K562 (cell line): ENCODE measurements around the gene SHTN1. TPM values are rescaled to one million over a fixed set of nuclear protein-coding genes. Genes with fewer than 3 reads are reported as not detected.

Experiments used
- ATAC-seq: fragments of 200-7000 bp; cut with Tn5 transposase; 3 replicates; pipeline ENCODE4 v1.9.1; 2020; ENCODE audit warnings: moderate library complexity
- BruUV-seq: library from RNA; stranded (reverse); fragments of 400-500 nt; replicated peaks from 2 replicates; lab custom pipeline; 2021; lab: Mats Ljungman, UMichigan
- CTCF ChIA-PET: fragments of 300-600 bp; formaldehyde crosslinking; extraction: SDS; loops from one replicate; lab custom pipeline; 2021; ENCODE audit warnings: low intra/inter-chr PET ratio; lab: Yijun Ruan, JAX
- POLR2A ChIA-PET: fragments of 300-600, 350-650 bp; sonication (Branson Sonifier 250); formaldehyde crosslinking; extraction: SDS; loops from one replicate; lab custom pipeline; 2021; ENCODE audit warnings: antibody characterized with exemption, inconsistent platforms; lab: Yijun Ruan, JAX
- DNase-seq, 4 experiments: peaks; one replicate each; pipeline versions ENCODE4 v3.0.0 to v3.0.0-alpha.2; 2011 to 2018; ENCODE audit warnings: low spot score in 3 of 4, mixed read lengths in 3 of 4; ENCODE audit errors: extremely low read depth in 1 of 4
- FAIRE-seq: peaks from 2 replicates; lab custom pipeline; 2011; peaks lifted over from hg19 to GRCh38; lab: Jason Lieb, UNC
- H2AFZ ChIP-seq: 2 replicates; pipeline ENCODE4 v1.6.0; 2011; ENCODE audit warnings: low read depth, low read length, control low read depth, inconsistent platforms
- H3K27ac ChIP-seq: fragments of 200-600 bp; 3 replicates; pipeline ENCODE4 v1.8.0; 2011; ENCODE audit warnings: low read depth, mild to moderate bottlenecking, control low read depth, inconsistent platforms, low read length, moderate library complexity, mixed read lengths; ENCODE audit errors: extremely low read depth
- H3K27me3 ChIP-seq, 2 experiments: fragments of 300-600 bp in 1 of 2; 2 replicates in 1 of 2; 3 replicates in 1 of 2; pipeline versions ENCODE4 v1.6.0 to v1.8.0; 2011; ENCODE audit warnings: inconsistent platforms in 2 of 2, low read length in 2 of 2, mild to moderate bottlenecking in 1 of 2, mixed read lengths in 1 of 2, moderate library complexity in 1 of 2; ENCODE audit not compliant: control insufficient read depth in 2 of 2, insufficient read depth in 2 of 2
- H3K36me3 ChIP-seq: fragments of 300-600 bp; 3 replicates; pipeline ENCODE4 v1.8.0; 2011; ENCODE audit warnings: mild to moderate bottlenecking, low read length, inconsistent platforms; ENCODE audit not compliant: control insufficient read depth, insufficient read depth
- H3K4me1 ChIP-seq, 2 experiments: fragments of 200-600 bp in 1 of 2; replicated peaks in 1 of 2; 2 replicates in 1 of 2; 3 replicates in 1 of 2; pipeline versions ENCODE4 v1.5.1 to v1.8.0; 2011; ENCODE audit warnings: inconsistent platforms in 2 of 2, low read length in 2 of 2, mild to moderate bottlenecking in 1 of 2, mixed read lengths in 1 of 2, moderate library complexity in 1 of 2; ENCODE audit not compliant: control insufficient read depth in 2 of 2, insufficient read depth in 2 of 2
- H3K4me2 ChIP-seq: 2 replicates; pipeline ENCODE4 v1.6.1; 2011; ENCODE audit warnings: low read length, control low read depth, inconsistent platforms, mixed read lengths; ENCODE audit not compliant: insufficient read depth
- H3K4me3 ChIP-seq: fragments of 200-600 bp; sonication (generic), shearing (Covaris generic); 2 replicates; pipeline ENCODE4 v1.5.1; 2016; ENCODE audit warnings: control low read depth, inconsistent platforms
- H3K79me2 ChIP-seq: fragments of 200-600 bp; 3 replicates; pipeline ENCODE4 v1.8.0; 2011; ENCODE audit warnings: low read length, inconsistent platforms; ENCODE audit not compliant: control insufficient read depth, insufficient read depth
- H3K9ac ChIP-seq, 2 experiments: 2 replicates each; pipeline versions ENCODE4 v1.6.0 to v1.6.1; 2011; ENCODE audit warnings: low read depth in 2 of 2, low read length in 2 of 2, control low read depth in 1 of 2, inconsistent platforms in 1 of 2, mild to moderate bottlenecking in 1 of 2, mixed read lengths in 1 of 2; ENCODE audit not compliant: insufficient read depth in 1 of 2
- H3K9me1 ChIP-seq: one replicate; pipeline ENCODE4 v1.6.0; 2011; ENCODE audit warnings: inconsistent platforms, mild to moderate bottlenecking, low read length, moderate library complexity; ENCODE audit not compliant: control insufficient read depth, insufficient read depth
- H3K9me3 ChIP-seq: replicated peaks from 2 replicates; pipeline ENCODE4 v1.5.1; 2011; ENCODE audit warnings: low read depth, low read length, inconsistent platforms; ENCODE audit not compliant: control insufficient read depth, insufficient read depth
- H4K20me1 ChIP-seq: replicated peaks from 2 replicates; pipeline ENCODE4 v1.6.1; 2011; ENCODE audit warnings: low read length, inconsistent platforms, mixed read lengths; ENCODE audit not compliant: control insufficient read depth, insufficient read depth
- GMEB1 ChIP-seq: fragments of 250-450 bp; sonication (Bioruptor Pico); IDR thresholded peaks from 2 replicates; pipeline ENCODE4 v1.4.0; 2020; ENCODE audit warnings: mild to moderate bottlenecking
- HMG20A ChIP-seq: fragments of 450-650 bp; formaldehyde crosslinking; conservative IDR thresholded peaks from 2 replicates; pipeline ENCODE4 v1.4.0; 2020; ENCODE audit warnings: mild to moderate bottlenecking, mixed read lengths
- MED1 ChIP-seq: sonication (generic); formaldehyde crosslinking; IDR thresholded peaks from 2 replicates; pipeline ENCODE4 v1.8.1; 2023; ENCODE audit warnings: missing genetic modification reagents, borderline replicate concordance
- PBX2 ChIP-seq, 2 experiments: IDR thresholded peaks in 1 of 2; conservative IDR thresholded peaks in 1 of 2; 2 replicates each; pipeline ENCODE4 v1.6.1; 2016; ENCODE audit warnings: low read depth in 2 of 2, mild to moderate bottlenecking in 1 of 2, missing compliant biosample characterization in 1 of 2, missing genetic modification characterization in 1 of 2, moderate library complexity in 1 of 2
- SMAD2 ChIP-seq: fragments of 150-350 bp; IDR thresholded peaks from 2 replicates; pipeline ENCODE4 v1.6.1; 2014; ENCODE audit warnings: low read depth, mild to moderate bottlenecking, low read length
- WGBS: fragments of 100-300 bp; shearing (Covaris generic); methylation state at CpG from one replicate; pipeline ENCODE4 v1.1.6; 2016; ENCODE audit warnings: low coverage, mixed read lengths; ENCODE audit not compliant: insufficient coverage; ENCODE audit errors: missing lambda C conversion rate; 5-methylcytosine and 5-hydroxymethylcytosine counted together
- in situ Hi-C: fragments of 300-500 bp; cut with MboI; formaldehyde crosslinking; loops from 4 replicates; pipeline ENCODE4 v1.15.0; 2018; ENCODE audit warnings: inconsistent platforms, mixed read lengths
- intact Hi-C: fragments of 100-400 bp; cut with micrococcal nuclease; formaldehyde crosslinking; loops from 2 replicates; pipeline ENCODE4 v1.14.2; 2022
- polyA plus RNA-seq, 8 experiments: library from polyadenylated mRNA; depleted of rRNA in 4 of 8; stranded (reverse) in 5 of 8; unstranded in 3 of 8; fragments of >200 nt; fragmentation: Nextera tagmentation in 2 of 8; fragmentation: Illumina TruSeq in 1 of 8; extraction: Ambion mirVana in 2 of 8; extraction: Trizol in 1 of 8; gene quantifications; 2 replicates each; pipeline versions ENCODE4 v1.2.1 to v1.2.3, GENCODE V29; 2011 to 2014; ENCODE audit warnings: inconsistent platforms in 1 of 8, missing spikeins in 1 of 8
- total RNA-seq, 7 experiments: library from RNA; depleted of rRNA in 6 of 7; stranded (reverse); fragments of >200 nt in 6 of 7; fragmentation: Illumina TruSeq in 2 of 7; extraction: Trizol in 2 of 7; gene quantifications; 2 replicates each; pipeline versions ENCODE4 v1.2.1 to v1.2.3, GENCODE V29; 2011 to 2021; ENCODE audit warnings: low replicate concordance in 1 of 7

Gene SHTN1
- total and polyA plus RNA-seq, 9 of the 15 experiments (the other 6 are each of a cell fraction or from before 2014, with no cell fraction given): 5.4 to 21.3 (median 13.3) TPM

- FAIRE-seq (no peak), ATAC-seq (no peak), DNase-seq (no peak)
- CTCF ChIA-PET: no interaction called here
- Histone ChIP-seq H3K27ac (no peak overlapping the region), H3K9me1 (no peaks in the 10 kb centered on the region), H3K4me1 (peaks cover 0 to 9% of the 10 kb centered on the region in 2 experiments; a peak in 3 of 5 replicates), H3K9me3 (no peaks in the 10 kb centered on the region), H2AFZ (no peak overlapping the region), H4K20me1 (no peaks in the 10 kb centered on the region), H3K27me3 (no peaks in the 10 kb centered on the region), H3K4me2 (no peak overlapping the region), H3K36me3 (peaks cover 60% of the 10 kb centered on the region; the same call in 2 of the 3 replicates), H3K79me2 (no peaks in the 10 kb centered on the region), H3K4me3 (no peak overlapping the region), H3K9ac (no peak overlapping the region)
- in situ Hi-C loops (no loop called here), intact Hi-C loops (loop anchor here (5.0 kb wide), 1 partner anchor 54 kb away; no protein-coding TSS in a partner anchor)
- POLR2A ChIA-PET: no interaction called here
- WGBS: 63% methylated on average over 1 of the region's 1 CpG
- no TSS peak for BruUV-seq
- TF ChIP-seq HMG20A (no peak), GMEB1 (CRISPR knock-in tag) (no peak), PBX2 (CRISPR knock-in tag; IDR thresholded peaks at IDR 0.05; ENCODE audit: low read depth) (no peak), PBX2 (tag; conservative IDR thresholded peaks at IDR 0.05; ENCODE audit: low read depth) (no peak), SMAD2 (no peak), MED1 (no peak)
Measured at GRCh38 chr10:116948530-116948870, 56.5 kb downstream of the SHTN1 start.
